ENCODE data around the gene ZBTB20. TPM values are rescaled to one million over a fixed set of nuclear protein-coding genes. Genes with fewer than 3 reads are reported as not detected.

ZBTB20 gene
- total RNA-seq, 3 donors from 2014 or later (not counting 1 experiment from before 2014, with no cell fraction given): 52.7 to 58.3 (median 55.9) TPM

DNA sequence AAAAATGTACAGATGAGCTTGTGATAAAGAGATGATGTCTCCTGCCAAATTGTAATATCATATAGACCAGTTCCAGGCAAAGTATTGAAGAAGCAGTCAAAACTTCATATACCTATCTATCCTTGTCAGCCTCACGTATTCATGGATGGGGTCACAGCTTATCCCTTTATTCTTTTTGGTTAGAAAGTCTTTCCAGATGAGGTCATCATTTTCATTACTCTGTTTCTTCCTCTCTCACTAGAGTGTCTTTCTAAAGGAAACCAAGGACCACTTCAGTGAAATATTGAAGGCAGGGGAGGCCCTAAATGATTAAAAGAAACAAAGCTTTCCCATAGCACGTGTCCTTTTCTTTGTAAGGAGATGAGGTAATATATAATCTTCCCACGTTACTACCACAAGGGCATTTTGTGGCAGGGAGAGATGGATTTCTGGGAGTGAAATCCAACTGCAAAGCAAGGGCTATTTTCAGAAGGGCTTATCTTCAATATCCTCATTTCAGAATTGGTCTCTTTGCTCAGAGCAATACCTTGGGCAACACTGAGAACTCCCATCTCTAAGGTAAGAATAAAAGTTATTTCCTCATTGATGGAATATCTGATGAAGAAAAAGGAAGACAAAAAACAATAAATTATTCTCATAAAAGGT, 593.0 kb downstream of the ZBTB20 start:
- WGBS (ENCODE audit: insufficient coverage): 94% methylated on average over 2 of the region's 3 CpGs
- intact Hi-C loops (cut with micrococcal nuclease): no loop called here
- no peaks in the 10 kb centered on the region for H3K9me3 Mint-ChIP-seq
- TF ChIP-seq, protein P1, sequence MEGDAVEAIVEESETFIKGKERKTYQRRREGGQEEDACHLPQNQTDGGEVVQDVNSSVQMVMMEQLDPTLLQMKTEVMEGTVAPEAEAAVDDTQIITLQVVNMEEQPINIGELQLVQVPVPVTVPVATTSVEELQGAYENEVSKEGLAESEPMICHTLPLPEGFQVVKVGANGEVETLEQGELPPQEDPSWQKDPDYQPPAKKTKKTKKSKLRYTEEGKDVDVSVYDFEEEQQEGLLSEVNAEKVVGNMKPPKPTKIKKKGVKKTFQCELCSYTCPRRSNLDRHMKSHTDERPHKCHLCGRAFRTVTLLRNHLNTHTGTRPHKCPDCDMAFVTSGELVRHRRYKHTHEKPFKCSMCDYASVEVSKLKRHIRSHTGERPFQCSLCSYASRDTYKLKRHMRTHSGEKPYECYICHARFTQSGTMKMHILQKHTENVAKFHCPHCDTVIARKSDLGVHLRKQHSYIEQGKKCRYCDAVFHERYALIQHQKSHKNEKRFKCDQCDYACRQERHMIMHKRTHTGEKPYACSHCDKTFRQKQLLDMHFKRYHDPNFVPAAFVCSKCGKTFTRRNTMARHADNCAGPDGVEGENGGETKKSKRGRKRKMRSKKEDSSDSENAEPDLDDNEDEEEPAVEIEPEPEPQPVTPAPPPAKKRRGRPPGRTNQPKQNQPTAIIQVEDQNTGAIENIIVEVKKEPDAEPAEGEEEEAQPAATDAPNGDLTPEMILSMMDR (IDR thresholded peaks at IDR 0.05): no peak
- Histone ChIP-seq H3K27me3 (ENCODE audit: control insufficient read depth, insufficient read depth, low read length) (no peaks in the 10 kb centered on the region), H3K4me1 (ENCODE audit: control insufficient read depth, insufficient read depth, low read length) (no peaks in the 10 kb centered on the region), H3K36me3 (ENCODE audit: control insufficient read depth, insufficient read depth, low read length) (no peaks in the 10 kb centered on the region), H3K9me3 (ENCODE audit: control insufficient read depth, insufficient read depth, low read length) (no peaks in the 10 kb centered on the region), H3K4me3 (ENCODE audit: low read length) (no peak overlapping the region), H3K27ac (ENCODE audit: low read length) (no peak overlapping the region)
- no peaks in the 10 kb centered on the region for H3K27me3 Mint-ChIP-seq (ENCODE audit: low read depth in 2 of 2)
- no peaks in the 10 kb centered on the region for H3K4me1 Mint-ChIP-seq
- DNase-seq (no peak), ATAC-seq (no peak)
- H3K36me3 Mint-ChIP-seq: no peaks in the 10 kb centered on the region
- H3K4me3 Mint-ChIP-seq: no peak overlapping the region
- no peak overlapping the region for H3K27ac Mint-ChIP-seq

DNA sequence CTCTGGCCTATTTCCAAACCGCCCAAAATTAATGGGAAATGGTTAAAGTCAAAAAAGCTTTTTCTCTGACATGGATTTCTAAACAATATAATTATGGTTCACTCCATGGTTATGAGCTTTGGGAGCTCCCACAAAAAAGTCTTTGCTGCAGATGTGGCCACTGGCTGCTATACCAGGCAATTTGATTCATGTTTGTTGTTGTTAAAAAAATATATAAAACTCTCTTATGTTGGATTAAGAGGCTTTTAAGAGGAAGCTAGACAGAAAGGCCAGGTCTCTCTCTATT, 594.6 kb downstream of the ZBTB20 start:
- no peak for ATAC-seq
- no peak overlapping the region for H3K27ac Mint-ChIP-seq
- no peak for DNase-seq
- Histone ChIP-seq H3K4me3 (ENCODE audit: low read length) (no peak overlapping the region), H3K27me3 (ENCODE audit: control insufficient read depth, insufficient read depth, low read length) (no peaks in the 10 kb centered on the region), H3K9me3 (ENCODE audit: control insufficient read depth, insufficient read depth, low read length) (no peaks in the 10 kb centered on the region), H3K27ac (ENCODE audit: low read length) (no peak overlapping the region), H3K4me1 (ENCODE audit: control insufficient read depth, insufficient read depth, low read length) (no peaks in the 10 kb centered on the region), H3K36me3 (ENCODE audit: control insufficient read depth, insufficient read depth, low read length) (no peaks in the 10 kb centered on the region)
- TF ChIP-seq, protein P1 (IDR thresholded peaks at IDR 0.05): no peak
- intact Hi-C loops (cut with micrococcal nuclease): no loop called here
- H3K27me3 Mint-ChIP-seq (ENCODE audit: low read depth in 2 of 2): no peaks in the 10 kb centered on the region
- no peaks in the 10 kb centered on the region for H3K36me3 Mint-ChIP-seq
- H3K4me3 Mint-ChIP-seq: no peak overlapping the region
- no peaks in the 10 kb centered on the region for H3K4me1 Mint-ChIP-seq
- no CpG with 5 or more reads among the region's 1 CpG for WGBS (ENCODE audit: insufficient coverage)
- no peaks in the 10 kb centered on the region for H3K9me3 Mint-ChIP-seq

DNA sequence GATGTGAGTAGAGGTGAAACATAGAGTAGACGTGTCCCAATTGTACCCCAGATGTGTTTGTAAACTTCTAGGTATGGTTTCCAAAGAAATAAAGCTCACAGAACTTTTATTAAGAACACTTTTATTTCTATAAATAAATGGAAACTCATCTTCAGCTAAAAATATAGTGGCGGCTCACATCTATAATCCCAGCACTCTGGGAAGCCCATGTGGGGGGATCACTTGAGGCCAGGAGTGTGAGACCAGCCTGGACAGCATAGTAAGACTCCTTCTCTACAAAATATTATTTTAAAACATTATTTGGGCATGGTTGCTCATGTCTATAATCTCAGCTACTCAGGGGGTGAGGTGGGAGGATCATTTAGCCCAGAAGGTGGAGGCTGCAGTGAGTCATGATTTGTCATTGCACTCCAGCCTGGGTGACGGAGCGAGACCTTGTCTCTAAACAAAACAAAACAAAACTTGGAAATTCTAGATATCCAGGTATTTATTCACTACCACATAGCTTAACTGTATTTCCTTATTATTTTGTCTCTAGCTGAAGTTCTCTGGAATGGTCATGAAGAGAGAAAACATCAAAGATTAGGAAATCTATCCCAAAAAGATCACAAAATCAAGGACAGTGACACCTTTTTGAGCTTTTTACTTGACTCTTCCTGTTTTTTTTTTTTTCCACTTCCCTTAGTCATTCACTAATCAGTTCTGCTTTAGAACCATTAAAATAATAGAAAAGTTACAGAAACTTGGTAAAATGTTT, 595.1 kb downstream of the ZBTB20 start:
- H3K4me3 Mint-ChIP-seq: no peak overlapping the region
- 100% methylated on average over 3 of the region's 4 CpGs for WGBS (ENCODE audit: insufficient coverage)
- TF ChIP-seq, protein P1 (IDR thresholded peaks at IDR 0.05): no peak
- Histone ChIP-seq H3K4me3 (ENCODE audit: low read length) (no peak overlapping the region), H3K4me1 (ENCODE audit: control insufficient read depth, insufficient read depth, low read length) (no peaks in the 10 kb centered on the region), H3K36me3 (ENCODE audit: control insufficient read depth, insufficient read depth, low read length) (no peaks in the 10 kb centered on the region), H3K27ac (ENCODE audit: low read length) (no peak overlapping the region), H3K27me3 (ENCODE audit: control insufficient read depth, insufficient read depth, low read length) (no peaks in the 10 kb centered on the region), H3K9me3 (ENCODE audit: control insufficient read depth, insufficient read depth, low read length) (no peaks in the 10 kb centered on the region)
- ATAC-seq (no peak), DNase-seq (no peak)
- H3K27me3 Mint-ChIP-seq (ENCODE audit: low read depth in 2 of 2): no peaks in the 10 kb centered on the region
- H3K4me1 Mint-ChIP-seq: no peaks in the 10 kb centered on the region
- H3K9me3 Mint-ChIP-seq: no peaks in the 10 kb centered on the region
- H3K27ac Mint-ChIP-seq: no peak overlapping the region
- intact Hi-C loops (cut with micrococcal nuclease): no loop called here
- no peaks in the 10 kb centered on the region for H3K36me3 Mint-ChIP-seq
